H1 (cell line): ENCODE measurements around the gene NPY2R. TPM values are rescaled to one million over a fixed set of nuclear protein-coding genes. Genes with fewer than 3 reads are reported as not detected.
A peak's percentile ranks its signal among the peaks of the same experiment; 100 is the strongest.

ENCODE experiments used
- MAX ChIP-seq: IDR thresholded peaks from 2 replicates; pipeline ENCODE4 v1.6.1; 2012; ENCODE audit warnings: inconsistent platforms
- USF2 ChIP-seq: IDR thresholded peaks from 2 replicates; pipeline ENCODE4 v1.6.1; 2011; ENCODE audit warnings: low read length, improper control_type of control experiment
- polyA plus RNA-seq, 7 experiments: library from polyadenylated mRNA; depleted of rRNA in 3 of 7; stranded (reverse) in 5 of 7; unstranded in 2 of 7; fragments of >200 nt in 5 of 7; fragments of 200-250 nt in 2 of 7; gene quantifications; 1 replicate in 5 of 7; 2 replicates in 1 of 7; 4 replicates in 1 of 7; pipeline versions ENCODE4 v1.2.1 to v1.2.3, GENCODE V29; 2011 to 2013; ENCODE audit warnings: missing spikeins in 2 of 7, mixed read lengths in 2 of 7
- total RNA-seq: library from RNA; stranded (reverse); fragmentation: NEBNext Ultra II Directional; extraction: Animal tissue kit (Norgen Biotek cat#: 25700); gene quantifications from 2 replicates; pipeline ENCODE4 v1.2.1, GENCODE V29; 2021

Gene NPY2R
- total and polyA plus RNA-seq, 2 of the 8 experiments (the other 6 are each of a cell fraction or from before 2014, with no cell fraction given): 0.09 to 0.41 TPM

GRCh38 chr4:155207534-155208257, 740 bp upstream of the NPY2R start (continued):
- TF ChIP-seq USF2 (no peak), MAX (peak; percentile 25; the same call in 1 of the 2 replicates)
